ENCODE measurements around the gene SP2. TPM values are rescaled to one million over a fixed set of nuclear protein-coding genes. Genes with fewer than 3 reads are reported as not detected.
A peak's percentile ranks its signal among the peaks of the same experiment; 100 is the strongest.

The SP2 gene
- 22.7 TPM for total RNA-seq

DNA sequence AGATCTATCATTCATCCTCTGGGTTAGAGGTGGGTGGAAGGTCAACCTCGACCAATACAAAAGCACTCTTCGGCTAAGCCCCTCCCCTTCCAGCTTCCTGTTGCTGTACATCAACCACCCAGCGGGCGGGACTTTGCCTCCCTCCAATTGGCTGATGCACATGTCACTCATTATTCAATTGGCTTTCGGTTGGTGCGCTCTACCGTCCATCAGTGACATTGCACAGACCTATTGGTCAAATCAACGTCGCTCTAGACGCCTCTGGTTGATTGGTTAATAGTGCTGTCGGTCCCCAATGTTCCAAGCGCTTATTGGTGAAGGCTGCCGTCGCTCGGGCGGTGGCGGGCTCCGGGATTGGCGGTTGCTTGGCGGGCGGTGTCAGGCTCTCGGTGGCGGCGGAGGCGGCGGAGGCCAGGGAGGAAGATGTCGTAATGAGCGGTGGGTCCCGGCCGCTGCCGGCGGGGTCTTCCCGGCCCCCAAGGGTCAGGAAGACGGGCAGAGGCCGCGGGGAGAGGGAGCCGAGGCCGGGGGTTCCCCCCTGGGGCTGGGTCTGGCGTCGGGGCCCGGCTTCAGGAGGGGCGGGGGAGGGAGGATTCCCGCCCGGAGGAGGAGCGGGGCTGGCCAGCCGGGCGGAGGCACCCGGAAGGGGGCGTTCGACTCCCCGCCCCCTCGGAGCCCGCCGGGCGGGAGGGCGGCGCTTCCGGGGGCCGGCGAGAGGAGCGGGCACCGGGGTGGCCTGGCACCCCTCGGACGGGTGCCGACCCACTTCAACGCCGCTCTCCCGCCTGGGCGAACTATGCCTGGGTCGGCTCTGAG, at the start of gene SP2:
Gene SP2, plus strand, starts transcription at position 381 of the 816 bp plus-strand sequence. Its CDS starts 51 bp downstream, at position 432.
- DNase-seq (ENCODE audit: low spot score) = peak; percentile 100

DNA sequence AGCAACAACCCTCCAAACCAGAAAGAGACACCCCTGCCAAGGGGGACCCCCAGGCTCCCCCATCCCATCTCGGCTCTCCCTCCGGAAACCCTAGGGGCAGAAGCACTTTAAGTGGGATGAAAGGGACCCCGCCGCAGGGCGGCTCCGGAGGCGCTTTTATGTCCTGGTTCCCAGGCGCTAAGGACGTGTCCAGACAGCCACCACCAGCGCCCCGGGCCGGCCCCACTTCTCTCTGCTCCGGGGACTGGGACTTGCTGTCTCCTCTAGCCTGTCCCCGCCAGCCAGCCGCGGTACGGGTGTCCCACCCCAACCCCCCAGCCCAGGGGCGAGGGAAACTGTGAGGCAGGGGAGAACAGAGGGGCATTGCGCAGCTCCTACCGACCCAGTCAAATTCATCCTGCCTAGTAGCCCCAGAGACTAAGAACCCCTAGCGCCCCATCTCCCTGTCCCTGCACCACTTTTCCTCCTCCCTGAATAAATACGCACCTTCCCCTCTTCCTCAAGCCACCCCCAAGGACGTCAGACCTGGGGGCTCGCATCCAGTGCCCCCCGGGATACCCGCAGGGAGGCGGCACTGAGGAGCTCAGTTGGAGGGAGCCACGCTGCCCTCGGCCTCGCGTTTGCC, 49.2 kb upstream of the SP2 start:
- peak; percentile 62 for DNase-seq (ENCODE audit: low spot score)

DNA sequence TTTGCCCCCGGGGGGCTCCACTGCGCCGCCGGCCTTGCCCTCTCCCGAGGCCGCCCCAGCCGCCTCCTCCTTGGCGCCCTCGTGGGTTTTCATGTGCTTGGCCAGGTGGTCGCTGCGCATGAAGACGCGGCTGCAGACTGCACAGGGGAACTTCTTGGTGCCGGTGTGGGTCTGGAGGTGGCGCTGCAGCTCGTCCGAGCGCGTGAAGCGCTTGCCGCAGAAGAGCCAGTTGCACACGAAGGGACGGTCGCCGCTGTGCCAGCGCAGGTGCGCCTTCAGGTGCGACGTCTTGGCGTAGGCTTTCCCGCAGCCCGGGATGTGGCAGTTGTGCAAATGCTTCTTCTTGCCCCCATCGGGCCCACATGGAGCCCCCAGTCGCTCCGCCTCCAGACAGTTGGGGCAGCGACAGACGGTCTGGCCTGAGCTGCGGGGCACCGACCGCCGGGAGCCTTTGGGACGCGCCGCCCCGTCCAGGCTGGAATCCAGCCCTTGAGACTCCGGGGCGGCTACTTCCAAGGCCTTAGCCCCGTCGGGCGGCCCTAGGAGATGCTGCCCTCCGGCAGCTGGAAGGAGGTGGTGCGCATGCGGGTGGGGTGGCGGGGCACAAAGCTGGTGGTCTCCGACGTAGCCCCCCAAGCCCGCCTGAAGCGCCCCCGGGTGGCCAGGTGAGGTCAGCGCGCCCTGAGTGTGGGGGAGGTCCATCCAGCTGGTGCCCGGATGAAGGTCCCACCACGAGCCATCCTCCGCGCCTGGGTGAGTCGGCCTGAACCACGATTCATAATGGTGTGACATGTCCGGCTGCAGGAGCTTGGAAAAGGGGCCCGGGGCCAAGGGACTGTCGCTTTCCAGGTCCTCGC, 48.5 kb upstream of the SP2 start:
- no peak for DNase-seq (ENCODE audit: low spot score)

DNA sequence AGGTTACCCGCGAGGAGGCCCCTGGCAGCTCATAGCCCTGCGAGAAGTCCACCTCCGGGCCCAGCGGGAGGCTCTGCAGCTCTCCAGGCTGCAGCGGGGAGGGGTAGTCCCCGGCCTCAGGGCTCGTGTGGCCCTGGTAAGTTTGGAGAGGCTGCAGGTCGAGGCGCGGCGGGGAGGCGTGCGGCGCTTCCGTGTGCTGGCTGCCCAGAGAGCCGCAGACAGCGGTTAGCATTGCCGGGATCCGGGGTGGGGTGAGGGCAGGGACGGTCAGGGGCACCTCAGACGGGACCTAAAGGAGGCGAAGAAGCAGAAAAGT, 47.9 kb upstream of the SP2 start:
- DNase-seq (ENCODE audit: low spot score) = no peak

DNA sequence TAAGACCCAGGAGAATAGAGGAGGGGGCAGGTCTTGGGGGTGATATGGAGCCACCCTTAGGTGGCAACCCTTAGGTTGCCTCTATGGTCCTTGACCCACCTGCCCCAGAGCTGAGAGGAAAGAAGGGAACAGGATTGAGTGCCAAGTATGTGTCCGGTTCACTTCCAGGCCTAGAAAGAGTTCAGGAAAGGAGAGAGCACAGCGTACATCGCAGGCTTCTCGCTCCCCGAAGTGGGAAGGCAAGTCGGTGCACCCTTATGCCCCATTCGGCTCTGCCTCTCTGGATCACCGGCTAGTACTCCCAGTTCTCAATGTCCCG, 45.7 kb upstream of the SP2 start:
- DNase-seq (ENCODE audit: low spot score) = no peak

DNA sequence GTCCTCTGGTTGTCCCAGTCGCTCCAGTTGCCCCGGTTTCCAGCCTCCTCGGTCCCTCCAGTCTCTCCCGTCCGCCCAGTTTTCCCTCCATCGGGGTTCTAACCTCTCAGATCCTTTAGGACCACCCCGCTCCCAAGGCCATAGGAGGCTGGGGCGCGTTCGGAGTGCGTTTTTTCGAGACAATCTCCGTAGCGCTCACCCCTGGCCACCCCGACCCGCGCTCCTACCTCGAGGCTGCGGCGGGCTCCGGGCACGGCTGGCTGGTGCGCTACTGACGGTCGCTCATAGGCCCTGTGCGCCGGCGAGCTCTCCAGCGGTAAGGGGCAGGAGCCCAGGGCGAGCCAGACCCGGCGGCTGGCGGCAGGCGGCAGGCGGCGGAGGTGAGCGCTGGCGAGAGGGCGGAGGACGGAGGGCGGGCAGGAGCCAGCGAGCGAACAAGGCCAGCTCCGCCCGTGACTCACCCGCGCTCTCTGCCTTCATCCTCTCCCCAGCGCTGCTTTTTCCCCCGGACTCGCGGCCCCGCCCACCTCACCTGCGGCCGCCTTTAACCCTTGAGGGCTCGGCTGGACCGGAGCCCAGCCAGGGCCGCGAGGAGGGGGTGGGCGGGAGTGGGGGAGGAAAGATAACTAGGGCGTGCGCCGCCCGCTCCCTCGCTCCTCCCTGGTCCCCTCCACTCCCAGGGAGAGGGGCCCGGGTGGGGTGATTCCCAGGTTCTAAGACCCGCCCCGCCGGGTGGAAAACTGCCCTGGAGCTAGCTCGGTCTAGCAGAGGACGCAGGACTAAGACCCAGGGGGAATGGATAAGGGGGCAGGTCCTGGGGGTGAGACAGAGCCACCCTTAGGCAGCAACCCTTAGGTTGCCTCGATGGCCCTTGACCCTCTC, 45.1 kb upstream of the SP2 start, which contains the start of gene SP6:
Gene SP6, minus strand, starts transcription at position 472 of the 882 bp plus-strand sequence. CDS start 2,734 bp downstream, outside the sequence.
- DNase-seq (ENCODE audit: low spot score) = peak; percentile 84

DNA sequence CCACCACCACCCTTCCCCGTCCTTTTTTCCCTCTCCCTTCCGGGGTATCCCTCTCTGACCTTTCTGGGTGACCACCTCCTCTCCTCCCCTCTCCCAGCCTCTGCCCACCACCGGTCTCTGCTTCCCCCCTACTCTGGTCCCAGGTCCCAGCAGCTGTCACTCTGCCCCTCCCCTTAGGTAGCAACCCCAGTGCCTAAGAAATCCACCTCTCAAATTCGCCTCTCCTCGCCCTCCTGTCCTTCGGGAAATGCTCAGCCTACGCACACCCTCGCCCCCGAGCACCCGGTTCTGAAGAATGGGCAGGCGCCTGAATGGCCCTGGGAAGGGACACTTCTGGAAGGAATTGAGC, 44.3 kb upstream of the SP2 start:
- no peak for DNase-seq (ENCODE audit: low spot score)

DNA sequence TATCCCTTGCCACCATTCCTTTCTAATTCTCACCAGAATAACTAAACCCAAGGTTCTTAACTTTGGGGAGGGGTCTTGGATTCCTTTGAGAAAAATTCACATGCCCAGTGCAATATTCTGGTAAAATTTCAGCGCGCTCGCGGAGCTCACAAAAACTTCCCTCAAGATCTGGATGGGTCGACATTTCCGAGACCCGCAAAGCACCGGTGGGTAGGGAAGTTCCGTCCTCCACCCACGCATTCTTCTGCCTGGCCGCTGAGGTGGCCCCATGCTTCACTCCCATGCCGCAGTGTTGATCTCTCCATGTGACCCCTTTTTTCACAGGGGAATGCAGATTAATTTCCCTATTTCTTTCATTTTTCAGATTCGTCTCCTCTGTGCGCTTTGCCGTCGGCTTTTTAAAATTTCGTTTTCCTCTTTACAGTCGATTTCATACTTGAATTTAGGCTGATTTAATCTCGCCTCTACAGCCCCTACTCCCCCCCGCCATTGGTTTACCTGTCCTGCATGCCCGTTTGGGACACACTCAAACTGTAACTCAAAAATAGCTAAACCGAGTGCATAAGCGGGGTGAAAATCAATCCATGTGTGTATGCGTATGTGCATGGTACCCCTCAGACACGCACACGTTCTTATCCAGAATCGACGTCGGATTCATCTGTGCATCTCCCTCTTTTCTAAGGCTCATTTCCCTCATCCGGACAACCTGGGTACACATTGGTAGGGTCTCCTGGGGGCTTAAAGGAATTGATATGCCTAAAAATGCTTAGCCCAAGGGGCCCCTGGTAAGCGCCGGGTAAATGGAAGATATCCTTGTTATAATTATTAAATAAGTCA, 43.7 kb upstream of the SP2 start:
- DNase-seq (ENCODE audit: low spot score) = no peak

DNA sequence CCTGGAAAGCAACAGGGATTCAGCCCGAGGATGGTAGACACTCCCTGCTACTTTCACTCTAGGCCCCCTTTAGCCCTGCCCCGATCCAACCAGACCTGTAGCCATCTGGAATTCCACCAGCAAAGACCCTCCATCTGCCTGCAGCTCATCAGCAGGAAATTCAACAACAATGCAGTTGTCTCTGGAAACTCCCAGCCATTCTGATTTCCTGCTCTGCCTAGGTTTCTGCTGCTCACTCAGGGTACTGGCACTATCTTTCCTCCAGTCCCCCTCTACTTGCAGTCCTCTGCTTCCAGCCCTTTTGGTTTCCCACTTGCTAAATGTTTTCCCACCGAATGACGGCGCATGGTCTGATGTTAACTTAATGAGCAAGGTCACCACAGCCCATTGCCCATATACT, 42.4 kb upstream of the SP2 start:
- DNase-seq (ENCODE audit: low spot score) = no peak

DNA sequence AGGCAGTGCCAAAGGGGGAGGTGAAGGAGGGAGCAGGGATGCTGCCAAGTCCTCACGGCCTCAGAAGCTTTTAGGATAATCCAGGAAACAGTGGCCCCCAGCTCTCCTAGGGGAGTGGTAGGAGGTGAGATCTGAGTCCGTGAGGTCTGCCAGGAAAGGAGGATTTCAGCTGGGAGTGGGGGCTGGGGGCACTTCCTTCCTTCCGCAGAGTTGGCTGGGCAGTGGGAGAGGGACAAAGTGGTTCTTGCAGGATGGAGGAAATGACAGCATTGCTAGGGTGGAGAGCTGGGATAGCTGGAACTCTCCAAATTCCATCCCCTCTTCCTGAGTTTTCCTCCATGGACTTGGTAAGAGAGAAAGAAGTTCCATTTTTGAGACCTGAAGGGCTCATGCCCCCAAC, 40.3 kb upstream of the SP2 start:
- no peak for DNase-seq (ENCODE audit: low spot score)

DNA sequence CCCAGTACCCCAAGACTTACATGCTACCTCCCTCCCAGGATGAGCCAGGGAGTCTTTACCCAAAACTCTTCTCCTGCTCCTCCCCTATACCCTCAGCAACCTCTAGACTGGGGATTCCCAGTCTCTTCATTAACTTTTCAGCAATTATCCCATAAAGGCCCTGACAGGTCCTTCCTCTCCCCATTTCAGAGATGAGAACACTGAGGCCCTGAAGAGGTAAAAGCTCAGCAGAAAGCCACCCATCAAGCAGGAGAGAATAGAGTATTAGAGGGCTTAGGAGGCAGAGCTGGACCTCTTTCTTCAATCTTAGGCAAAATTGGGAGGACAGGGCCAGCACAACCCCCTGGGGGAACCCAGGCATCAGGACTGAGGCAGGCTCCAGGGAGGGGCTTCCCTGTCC, 39.2 kb upstream of the SP2 start:
- no peak for DNase-seq (ENCODE audit: low spot score)

DNA sequence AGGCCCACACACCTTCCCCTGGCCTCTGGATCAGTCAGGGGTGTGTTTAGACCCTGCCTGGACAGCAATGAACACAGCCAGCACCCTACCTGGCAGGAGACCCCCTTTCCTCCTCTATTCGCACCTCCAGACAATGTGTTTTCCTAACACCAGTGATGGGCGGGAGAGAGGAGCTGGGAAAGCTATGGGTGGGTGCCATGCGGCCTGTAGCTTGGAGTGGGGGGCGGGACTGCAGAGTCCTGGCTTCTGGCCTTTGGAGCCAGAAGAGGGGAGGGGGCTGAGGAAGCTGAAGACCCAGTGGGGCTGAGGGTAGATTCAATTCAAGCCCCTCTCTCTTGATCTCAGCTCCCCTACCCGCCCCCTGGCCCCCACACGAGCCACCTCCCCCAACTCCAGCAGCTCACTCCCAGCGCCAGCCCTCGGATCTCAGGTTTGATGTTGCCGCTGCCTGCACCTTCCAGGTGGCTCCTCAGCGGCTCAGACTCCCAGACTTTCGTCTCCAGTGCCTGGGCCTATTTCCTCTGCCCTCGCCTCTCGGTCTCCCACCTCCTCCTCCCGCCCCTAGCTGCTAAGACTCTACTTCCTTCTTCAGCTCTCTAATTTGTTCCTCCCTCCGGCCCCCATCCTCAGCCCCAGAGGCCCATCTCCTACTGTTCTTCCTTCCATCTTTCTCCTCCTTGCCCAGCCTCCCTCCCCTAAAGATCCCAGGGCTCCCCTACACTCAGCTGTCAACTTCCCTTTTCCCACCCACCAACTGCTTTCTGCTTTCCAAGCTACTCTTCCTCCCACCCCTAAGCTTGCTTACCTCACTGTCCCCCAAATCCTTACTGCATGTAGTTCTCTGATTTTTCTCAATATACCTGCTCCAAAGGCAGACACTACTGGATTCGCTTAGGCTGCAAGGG, 38.2 kb upstream of the SP2 start:
- no peak for DNase-seq (ENCODE audit: low spot score)

DNA sequence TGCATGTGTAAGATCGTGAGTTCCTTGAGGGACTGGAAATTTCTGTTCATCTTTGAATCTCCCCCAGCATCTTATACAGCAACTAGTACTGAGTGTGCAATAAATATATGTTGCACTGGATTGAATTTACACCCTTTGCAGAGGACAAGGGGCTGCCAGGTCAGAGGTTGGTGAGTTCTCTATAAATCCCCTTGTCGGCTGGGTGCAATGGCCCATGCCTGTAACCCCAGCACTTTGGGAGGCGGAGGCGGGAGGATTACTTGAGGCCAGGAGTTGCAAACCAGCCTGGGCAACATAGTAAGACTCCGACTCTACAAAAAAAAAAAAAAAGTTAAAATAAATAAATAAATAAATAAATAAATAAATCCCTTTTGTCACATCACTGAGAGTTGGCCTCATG, 35.6 kb upstream of the SP2 start:
- no peak for DNase-seq (ENCODE audit: low spot score)

DNA sequence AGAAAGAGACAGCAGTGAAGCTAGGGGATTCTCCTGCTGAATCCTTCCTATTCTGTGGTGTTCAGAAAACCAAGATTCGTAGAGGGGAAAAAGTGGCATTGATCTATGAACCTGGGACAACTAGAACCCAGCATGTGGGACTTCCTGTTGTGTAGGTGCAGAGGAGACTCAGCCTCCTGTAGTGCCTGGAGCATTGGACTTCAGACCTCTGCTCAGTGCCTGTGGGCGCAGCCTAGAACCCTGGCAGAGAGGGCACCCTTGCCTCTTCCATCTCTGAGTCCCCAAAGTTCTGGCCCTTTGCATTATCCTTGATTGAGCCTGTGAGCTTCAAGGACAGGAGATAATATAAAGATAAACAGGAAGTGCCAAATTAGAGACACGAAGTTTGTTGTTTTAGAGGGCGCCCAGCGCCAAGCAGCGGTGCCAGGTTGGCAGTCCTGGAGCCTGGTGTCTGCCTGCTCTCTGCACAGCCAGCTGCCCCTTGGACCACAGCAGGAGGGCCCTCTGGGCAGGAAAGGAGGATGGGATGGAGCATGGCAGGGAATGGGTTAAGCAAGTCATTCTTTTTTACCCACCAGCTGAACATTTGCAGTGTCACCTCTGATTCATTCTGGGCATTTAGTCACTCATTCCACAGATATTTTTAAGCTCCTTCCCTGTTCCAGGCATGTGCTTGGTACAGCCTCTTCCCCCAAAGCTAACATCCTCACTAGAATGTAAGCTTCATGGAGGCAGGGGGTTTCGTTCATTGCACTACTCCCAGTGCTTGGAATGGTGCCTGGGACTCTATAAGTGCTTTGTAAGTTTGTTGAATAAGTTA, 33.2 kb upstream of the SP2 start:
- DNase-seq (ENCODE audit: low spot score) = no peak

DNA sequence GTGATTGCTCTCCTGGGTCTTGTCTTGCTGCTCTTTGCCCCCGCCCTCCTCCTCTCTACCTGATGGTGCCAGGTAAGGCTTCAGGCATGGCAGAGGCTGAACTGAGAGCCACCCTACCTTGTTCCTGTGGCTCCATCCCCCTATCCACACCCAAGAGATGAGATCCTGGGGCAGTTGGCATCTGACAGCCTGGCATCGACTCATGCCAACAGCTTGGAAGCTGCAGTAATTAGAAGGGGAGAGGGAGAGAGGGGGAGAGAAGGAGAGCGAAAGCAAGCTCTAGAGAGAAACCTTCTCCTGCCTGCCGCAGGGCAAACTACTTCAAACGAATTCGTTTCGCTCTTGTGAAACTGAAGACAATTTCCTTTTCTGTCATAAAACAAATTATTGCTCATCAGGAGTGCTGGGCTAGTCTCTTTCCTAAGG, 31.2 kb upstream of the SP2 start:
- no peak for DNase-seq (ENCODE audit: low spot score)

DNA sequence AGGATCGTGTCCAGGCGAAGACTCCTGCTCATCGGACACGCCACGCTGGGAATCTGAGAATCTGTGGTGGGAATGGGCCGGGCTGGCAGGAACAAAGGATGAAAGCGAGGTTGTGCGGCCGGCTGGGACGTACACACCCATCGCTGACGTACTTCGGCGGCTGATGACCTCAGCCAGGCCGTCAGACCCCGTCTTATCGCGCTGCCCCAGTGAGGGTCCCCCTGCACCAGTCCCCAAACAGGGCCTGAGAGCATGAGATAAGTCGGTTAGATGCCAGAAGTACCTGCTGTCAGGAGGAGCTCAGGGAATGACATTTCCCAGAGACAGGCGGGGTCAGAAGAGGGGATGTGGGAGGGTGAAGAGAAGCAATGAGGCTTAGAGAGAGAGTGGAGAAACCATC, 29.1 kb upstream of the SP2 start:
- no peak for DNase-seq (ENCODE audit: low spot score)

DNA sequence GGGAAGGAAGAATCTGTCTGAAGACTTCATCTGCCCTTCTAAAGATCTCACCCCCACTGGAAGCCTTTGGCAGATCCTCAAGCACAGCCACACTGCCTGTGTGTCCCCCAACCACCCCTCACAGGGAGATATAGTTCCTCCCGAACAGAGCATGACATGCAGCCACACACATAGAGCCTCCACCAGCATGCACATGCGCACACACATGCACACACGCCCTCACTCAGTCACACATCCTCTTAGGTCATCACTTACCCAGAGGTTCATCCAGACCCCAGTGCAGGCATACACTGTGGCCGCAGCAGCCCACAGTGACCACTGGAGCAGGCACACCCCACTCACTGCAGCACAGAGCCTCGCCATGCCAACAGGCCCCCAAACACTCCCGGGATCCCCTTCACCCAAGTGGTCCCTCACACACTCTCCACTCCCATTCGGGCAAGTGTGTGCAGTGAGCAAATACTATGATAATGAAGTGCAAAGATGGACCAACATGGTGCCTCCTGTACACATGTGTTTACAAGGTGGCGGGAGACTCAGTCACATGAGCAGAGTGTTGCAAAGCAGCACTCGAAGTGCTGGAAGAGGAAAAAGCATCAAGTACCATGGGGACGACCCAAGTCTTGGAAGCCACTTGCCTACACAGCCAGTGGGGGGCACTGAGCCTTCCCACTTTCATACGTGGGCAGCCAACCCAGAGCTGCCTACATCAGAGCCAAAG, 28.1 kb upstream of the SP2 start:
- no peak for DNase-seq (ENCODE audit: low spot score)

DNA sequence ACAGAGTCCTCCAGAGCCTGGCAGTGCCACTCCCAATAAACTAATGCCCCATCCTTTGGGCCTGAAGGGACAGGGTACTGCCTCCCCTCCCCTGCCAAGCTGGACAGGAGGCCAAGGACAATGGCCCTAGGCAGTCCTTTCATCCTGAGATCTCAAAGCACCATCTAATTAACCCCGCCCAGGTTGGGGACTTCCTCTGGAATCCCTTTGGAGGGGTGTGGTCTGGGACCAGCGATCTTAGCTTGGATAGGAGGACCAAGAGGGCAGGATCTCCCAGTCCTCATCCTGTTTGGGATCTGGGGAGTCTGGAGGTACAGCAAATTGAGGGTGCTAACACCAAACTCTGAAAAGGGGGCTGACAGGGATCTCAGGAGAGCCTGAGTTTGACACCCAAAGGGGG, 26.9 kb upstream of the SP2 start:
- no peak for DNase-seq (ENCODE audit: low spot score)
